GM21529 (cell line): ENCODE results near the gene ABCA13.

Source experiments
- ATAC-seq: cut with Tn5 transposase; IDR thresholded peaks from one replicate; pipeline ENCODE4 v1.9.1; 2021; ENCODE audit not compliant: unreplicated experiment

Gene ABCA13

GRCh38 chr7:48363174-48363573 lies 191.9 kb downstream of the ABCA13 start:
- ATAC-seq: no peak

GRCh38 chr7:48365010-48365409 lies 193.8 kb downstream of the ABCA13 start:
- ATAC-seq: no peak

GRCh38 chr7:48366096-48366495 lies 194.8 kb downstream of the ABCA13 start:
- no peak for ATAC-seq

GRCh38 chr7:48376263-48376662 lies 205.0 kb downstream of the ABCA13 start:
- ATAC-seq: no peak

- no peak for ATAC-seq
Observed at GRCh38 chr7:48380921-48381320, 209.7 kb downstream of the ABCA13 start.

GRCh38 chr7:48381571-48381970 lies 210.3 kb downstream of the ABCA13 start:
- no peak for ATAC-seq

GRCh38 chr7:48384180-48384752 lies 213.0 kb downstream of the ABCA13 start:
- ATAC-seq: no peak

GRCh38 chr7:48387932-48388331 lies 216.7 kb downstream of the ABCA13 start:
- no peak for ATAC-seq

GRCh38 chr7:48388911-48389310 lies 217.7 kb downstream of the ABCA13 start:
- ATAC-seq: no peak

- ATAC-seq: no peak
Observed at GRCh38 chr7:48389977-48390376, 218.7 kb downstream of the ABCA13 start.

- no peak for ATAC-seq
Observed at GRCh38 chr7:48390388-48391327, 219.4 kb downstream of the ABCA13 start.

GRCh38 chr7:48398191-48398590 lies 226.9 kb downstream of the ABCA13 start:
- no peak for ATAC-seq

GRCh38 chr7:48402721-48403120 lies 231.5 kb downstream of the ABCA13 start:
- ATAC-seq: no peak

- ATAC-seq: no peak
Observed at GRCh38 chr7:48408731-48409130, 237.5 kb downstream of the ABCA13 start.

GRCh38 chr7:48411619-48412018 lies 240.4 kb downstream of the ABCA13 start:
- no peak for ATAC-seq

- no peak for ATAC-seq
Observed at GRCh38 chr7:48414011-48414732, 242.9 kb downstream of the ABCA13 start.

- no peak for ATAC-seq
Observed at GRCh38 chr7:48416327-48416908, 245.2 kb downstream of the ABCA13 start.

GRCh38 chr7:48419401-48419800 lies 248.1 kb downstream of the ABCA13 start:
- no peak for ATAC-seq

- no peak for ATAC-seq
Observed at GRCh38 chr7:48420206-48420605, 248.9 kb downstream of the ABCA13 start.

GRCh38 chr7:48421357-48421756 lies 250.1 kb downstream of the ABCA13 start:
- ATAC-seq: no peak

GRCh38 chr7:48424731-48425130 lies 253.5 kb downstream of the ABCA13 start:
- ATAC-seq: no peak
